ENCODE data around the gene SHISA6.
"Not testable (repeated sequence)": the region's sequence is repeated elsewhere in the genome, so short reads cannot be mapped to it uniquely, and the experiment has no call there.

SHISA6 gene

GRCh38 chr17:11264183-11264871 lies 23.3 kb downstream of the SHISA6 start:
- no peak for DNase-seq (ENCODE audit: low read depth in 2 of 2)

- no peak for DNase-seq (ENCODE audit: low read depth in 2 of 2)
Measured at GRCh38 chr17:11267999-11268575, 27.1 kb downstream of the SHISA6 start.

- no peak for DNase-seq (ENCODE audit: low read depth in 2 of 2)
Measured at GRCh38 chr17:11269210-11269609, 28.2 kb downstream of the SHISA6 start.

GRCh38 chr17:11272191-11272590 lies 31.2 kb downstream of the SHISA6 start:
- DNase-seq (ENCODE audit: low read depth in 2 of 2), result no peak

- DNase-seq (ENCODE audit: low read depth in 2 of 2), result no peak
Measured at GRCh38 chr17:11273596-11273995, 32.6 kb downstream of the SHISA6 start.

- no peak for DNase-seq (ENCODE audit: low read depth in 2 of 2)
Measured at GRCh38 chr17:11274106-11274505, 33.1 kb downstream of the SHISA6 start.

- no peak for DNase-seq (ENCODE audit: low read depth in 2 of 2)
Measured at GRCh38 chr17:11276486-11276885, 35.5 kb downstream of the SHISA6 start.

GRCh38 chr17:11278186-11278991 lies 37.4 kb downstream of the SHISA6 start:
- DNase-seq (ENCODE audit: low read depth in 2 of 2), result no peak

GRCh38 chr17:11278992-11279270 lies 37.9 kb downstream of the SHISA6 start:
- DNase-seq (ENCODE audit: low read depth in 2 of 2), result no peak

- DNase-seq (ENCODE audit: low read depth in 2 of 2), result no peak
Measured at GRCh38 chr17:11279776-11280344, 38.8 kb downstream of the SHISA6 start.

- DNase-seq (ENCODE audit: low read depth in 2 of 2), result no peak
Measured at GRCh38 chr17:11282586-11282985, 41.6 kb downstream of the SHISA6 start.

- no peak for DNase-seq (ENCODE audit: low read depth in 2 of 2)
Measured at GRCh38 chr17:11284811-11285210, 43.8 kb downstream of the SHISA6 start.

GRCh38 chr17:11285946-11286345 lies 44.9 kb downstream of the SHISA6 start:
- DNase-seq (ENCODE audit: low read depth in 2 of 2), result no peak

GRCh38 chr17:11287791-11288190 lies 46.8 kb downstream of the SHISA6 start:
- no peak for DNase-seq (ENCODE audit: low read depth in 2 of 2)

GRCh38 chr17:11290814-11291213 lies 49.8 kb downstream of the SHISA6 start:
- DNase-seq (ENCODE audit: low read depth in 2 of 2), result no peak

GRCh38 chr17:11292491-11292890 lies 51.5 kb downstream of the SHISA6 start:
- DNase-seq (ENCODE audit: low read depth in 2 of 2), result no peak

GRCh38 chr17:11293480-11293879 lies 52.5 kb downstream of the SHISA6 start:
- DNase-seq (ENCODE audit: low read depth in 2 of 2), result no peak

GRCh38 chr17:11294826-11295225 lies 53.8 kb downstream of the SHISA6 start:
- DNase-seq (ENCODE audit: low read depth in 2 of 2), result no peak

- no peak for DNase-seq (ENCODE audit: low read depth in 2 of 2)
Measured at GRCh38 chr17:11296994-11297393, 56.0 kb downstream of the SHISA6 start.

GRCh38 chr17:11298401-11298800 lies 57.4 kb downstream of the SHISA6 start:
- no peak for DNase-seq (ENCODE audit: low read depth in 2 of 2)

GRCh38 chr17:11300201-11300600 lies 59.2 kb downstream of the SHISA6 start:
- DNase-seq (ENCODE audit: low read depth in 2 of 2), result no peak

- DNase-seq (ENCODE audit: low read depth in 2 of 2), result no peak
Measured at GRCh38 chr17:11300738-11301137, 59.7 kb downstream of the SHISA6 start.

GRCh38 chr17:11301874-11302273 lies 60.9 kb downstream of the SHISA6 start:
- DNase-seq (ENCODE audit: low read depth in 2 of 2), result not testable (repeated sequence)
